Activated CD4-positive, alpha-beta T cell treated with anti-CD3 and anti-CD28 coated beads for 36 hours (primary cell): Measurements from ENCODE around the gene JPH4. TPM values are rescaled to one million over a fixed set of nuclear protein-coding genes. Genes with fewer than 3 reads are reported as not detected.

Experiments used
- ATAC-seq: fragments of 200-7000 bp; cut with Tn5 transposase; one replicate; pipeline ENCODE4 v1.10.0; 2021; ENCODE audit warnings: mild to moderate bottlenecking, moderate library complexity
- CTCF ChIA-PET: fragments of 350-600 bp; sonication (Branson Sonifier 250); formaldehyde crosslinking; loops from one replicate; lab custom pipeline; 2021; ENCODE audit warnings: antibody characterized with exemption; lab: Charles Lee
- POLR2A ChIA-PET: fragments of 350-600 bp; sonication (Branson Sonifier 250); formaldehyde crosslinking; loops from one replicate; lab custom pipeline; 2021; ENCODE audit warnings: antibody characterized with exemption, inconsistent platforms; lab: Charles Lee
- DNase-seq: peaks from one replicate; pipeline ENCODE4 v3.0.0-alpha.2; 2020
- H3K27ac Mint-ChIP-seq: one replicate; pipeline ENCODE4 v1.8.0; 2021; ENCODE audit warnings: mixed read lengths
- H3K27me3 Mint-ChIP-seq: one replicate; pipeline ENCODE4 v1.8.0; 2021; ENCODE audit warnings: mixed read lengths
- H3K36me3 Mint-ChIP-seq: one replicate; pipeline ENCODE4 v1.8.0; 2021; ENCODE audit warnings: low read depth, mixed read lengths
- H3K4me1 Mint-ChIP-seq: one replicate; pipeline ENCODE4 v1.8.0; 2021; ENCODE audit warnings: mixed read lengths
- H3K4me3 Mint-ChIP-seq: one replicate; pipeline ENCODE4 v1.8.0; 2021; ENCODE audit warnings: mild to moderate bottlenecking, moderate library complexity, mixed read lengths
- H3K9me3 Mint-ChIP-seq: one replicate; pipeline ENCODE4 v1.8.0; 2021; ENCODE audit warnings: low read depth, mixed read lengths
- intact Hi-C, 2 experiments: fragments of 100-400 bp; cut with DNase I in 1 of 2; cut with micrococcal nuclease in 1 of 2; formaldehyde crosslinking; loops; one replicate each; pipeline versions ENCODE4 v1.14.2 to v1.15.1; 2022 to 2024; cut with DNase I, micrococcal nuclease
- total RNA-seq, 2 experiments: library from RNA; stranded (reverse); gene quantifications; one replicate each; pipeline ENCODE4 v1.2.3, GENCODE V29; 2021

JPH4 gene
- total RNA-seq, 2 experiments from 2014 or later = not detected

- Mint-ChIP-seq H3K36me3 (peaks cover 24% of the 10 kb centered on the region), H3K9me3 (no peaks in the 10 kb centered on the region), H3K4me1 (peaks cover 36% of the 10 kb centered on the region), H3K4me3 (peak within 1 kb of the TSS; percentile 95), H3K27ac (peak within 1 kb of the TSS; percentile 93), H3K27me3 (no peaks in the 10 kb centered on the region)
- DNase-seq (peak; percentile 96), ATAC-seq (peak; percentile 83)
- intact Hi-C loops = loop anchor here (1.0 to 10.0 kb wide), 8 partner anchors 11 to 886 kb away; partner anchors contain the start of genes NGDN (in 2 of the 2), PABPN1 (in 2 of the 2), ACIN1 (in 1 of the 2) and AP1G2 (in 1 of the 2)
- POLR2A ChIA-PET = interaction anchor here (0.5 to 0.9 kb wide), 6 partner anchors 11 to 484 kb away, joined by 3 to 4 read pairs (median 4); no protein-coding TSS in a partner anchor
- CTCF ChIA-PET = interaction anchor here (0.7 to 8.9 kb wide), 7 partner anchors 11 to 262 kb away, joined by 3 to 150 read pairs (median 4); partner anchors contain the start of gene AP1G2
Observed at GRCh38 chr14:23555882-23556699, 22.5 kb downstream of the JPH4 start, which contains the start of gene THTPA. Gene THTPA, plus strand, starts transcription at chr14:23556271. Its CDS starts 487 bp downstream, at chr14:23556758.

GRCh38 chr14:23555533-23555881, 23.1 kb downstream of the JPH4 start:
- no peak for DNase-seq
- H3K36me3 Mint-ChIP-seq = peaks cover 19% of the 10 kb centered on the region
- no peak for ATAC-seq
- CTCF ChIA-PET = interaction anchor here (0.7 to 8.9 kb wide), 5 partner anchors 12 to 575 kb away, joined by 3 to 150 read pairs (median 4); partner anchors contain the start of genes AP1G2 and FITM1
- POLR2A ChIA-PET = interaction anchor here (0.5 to 0.9 kb wide), 6 partner anchors 11 to 484 kb away, joined by 3 to 4 read pairs (median 4); no protein-coding TSS in a partner anchor
- no peaks in the 10 kb centered on the region for H3K9me3 Mint-ChIP-seq
- intact Hi-C loops = loop anchor here (5.0 to 10.0 kb wide), 4 partner anchors 233 to 887 kb away; partner anchors contain the start of genes ACIN1 (in 1 of the 2), C14orf119 (in 1 of the 2), PABPN1 (in 1 of the 2) and RABGGTA (in 1 of the 2)
- peak overlapping the region; percentile 95 for H3K4me3 Mint-ChIP-seq
- H3K27me3 Mint-ChIP-seq = no peaks in the 10 kb centered on the region
- H3K27ac Mint-ChIP-seq = peak overlapping the region; percentile 93
- H3K4me1 Mint-ChIP-seq = peaks cover 36% of the 10 kb centered on the region

GRCh38 chr14:23551266-23552028, 27.1 kb downstream of the JPH4 start, which contains the start of gene ZFHX2:
Gene ZFHX2, minus strand, starts transcription at chr14:23551765. Its CDS starts 16,440 bp downstream, at chr14:23535325.
- intact Hi-C loops = loop anchor here (1.0 to 10.0 kb wide), 6 partner anchors 16 to 723 kb away; partner anchors contain the start of genes NGDN (in 2 of the 2), AP1G2 (in 1 of the 2), HOMEZ (in 1 of the 2) and PABPN1 (in 1 of the 2)
- Mint-ChIP-seq H3K4me1 (peaks cover 8% of the 10 kb centered on the region), H3K36me3 (no peaks in the 10 kb centered on the region), H3K4me3 (no peak within 1 kb of the TSS), H3K27me3 (no peaks in the 10 kb centered on the region), H3K9me3 (no peaks in the 10 kb centered on the region), H3K27ac (peak within 1 kb of the TSS; percentile 72)
- ATAC-seq (peak; percentile 67), DNase-seq (peak; percentile 89)
- ChIA-PET POLR2A (no interaction called here), CTCF (interaction anchor here (0.5 to 1.5 kb wide), 9 partner anchors 9 to 838 kb away, joined by 3 to 7 read pairs (median 3); partner anchors contain the start of gene NGDN)

GRCh38 chr14:23550812-23551265, 27.8 kb downstream of the JPH4 start:
- no peak overlapping the region for H3K4me3 Mint-ChIP-seq
- no peak for ATAC-seq
- CTCF ChIA-PET = interaction anchor here (1.4 to 1.5 kb wide), 2 partner anchors 9 to 82 kb away, joined by 3 to 7 read pairs; partner anchors contain the start of gene NGDN

GRCh38 chr14:23550131-23550811, 28.3 kb downstream of the JPH4 start:
- peaks cover 6% of the 10 kb centered on the region for H3K4me1 Mint-ChIP-seq
- intact Hi-C loops = loop anchor here in 1 of 2 experiments (10.0 kb wide), 1 partner anchor 725 kb away; the partner anchor contains the start of gene RABGGTA
- POLR2A ChIA-PET = no interaction called here

More at GRCh38 chr14:23550812-23551265, 27.8 kb downstream of the JPH4 start:
- no peak overlapping the region for H3K27ac Mint-ChIP-seq
- peaks cover 8% of the 10 kb centered on the region for H3K4me1 Mint-ChIP-seq
- no peaks in the 10 kb centered on the region for H3K9me3 Mint-ChIP-seq
- DNase-seq = peak; percentile 22
- POLR2A ChIA-PET = no interaction called here
- H3K36me3 Mint-ChIP-seq = no peaks in the 10 kb centered on the region
- intact Hi-C loops = loop anchor here (1.0 to 10.0 kb wide), 6 partner anchors 16 to 724 kb away; partner anchors contain the start of genes NGDN (in 2 of the 2), AP1G2 (in 1 of the 2), HOMEZ (in 1 of the 2) and PABPN1 (in 1 of the 2)
- no peaks in the 10 kb centered on the region for H3K27me3 Mint-ChIP-seq

GRCh38 chr14:23548351-23549318, 30.0 kb downstream of the JPH4 start:
- Mint-ChIP-seq H3K27ac (no peak overlapping the region), H3K9me3 (no peaks in the 10 kb centered on the region), H3K27me3 (no peaks in the 10 kb centered on the region), H3K4me3 (no peak overlapping the region), H3K4me1 (peaks cover 5% of the 10 kb centered on the region), H3K36me3 (no peaks in the 10 kb centered on the region)
- intact Hi-C loops = no loop called here
- ChIA-PET CTCF (interaction anchor here (0.6 to 3.1 kb wide), 8 partner anchors 8 to 454 kb away, joined by 3 to 18 read pairs (median 4); partner anchors contain the start of genes ACIN1 and C14orf119), POLR2A (no interaction called here)
- no peak for DNase-seq
- ATAC-seq = no peak

More at GRCh38 chr14:23550131-23550811, 28.3 kb downstream of the JPH4 start:
- DNase-seq (no peak), ATAC-seq (no peak)
- H3K27ac Mint-ChIP-seq = no peak overlapping the region
- no peaks in the 10 kb centered on the region for H3K36me3 Mint-ChIP-seq
- no peak overlapping the region for H3K4me3 Mint-ChIP-seq
- no peaks in the 10 kb centered on the region for H3K27me3 Mint-ChIP-seq
- CTCF ChIA-PET = interaction anchor here (0.7 to 3.1 kb wide), 5 partner anchors 9 to 172 kb away, joined by 3 to 18 read pairs (median 3); no protein-coding TSS in a partner anchor
- H3K9me3 Mint-ChIP-seq = no peaks in the 10 kb centered on the region

- CTCF ChIA-PET = interaction anchor here (1.0 to 3.1 kb wide), 2 partner anchors 11 to 72 kb away, joined by 4 to 18 read pairs; no protein-coding TSS in a partner anchor
- POLR2A ChIA-PET = no interaction called here
- H3K4me1 Mint-ChIP-seq = peaks cover 4% of the 10 kb centered on the region
- H3K36me3 Mint-ChIP-seq = no peaks in the 10 kb centered on the region
- H3K4me3 Mint-ChIP-seq = no peak overlapping the region
- no peak overlapping the region for H3K27ac Mint-ChIP-seq
- H3K9me3 Mint-ChIP-seq = no peaks in the 10 kb centered on the region
- intact Hi-C loops = no loop called here
- DNase-seq (no peak), ATAC-seq (no peak)
- H3K27me3 Mint-ChIP-seq = no peaks in the 10 kb centered on the region
Observed at GRCh38 chr14:23547924-23548323, 30.7 kb downstream of the JPH4 start.

- Mint-ChIP-seq H3K27me3 (no peaks in the 10 kb centered on the region), H3K27ac (no peak overlapping the region), H3K4me1 (no peaks in the 10 kb centered on the region), H3K36me3 (no peaks in the 10 kb centered on the region), H3K9me3 (no peaks in the 10 kb centered on the region), H3K4me3 (no peak overlapping the region)
- ATAC-seq = no peak
- intact Hi-C loops = no loop called here
- ChIA-PET CTCF (no interaction called here), POLR2A (no interaction called here)
- DNase-seq = no peak
Observed at GRCh38 chr14:23546450-23547035, 32.0 kb downstream of the JPH4 start.

GRCh38 chr14:23545740-23546365, 32.7 kb downstream of the JPH4 start:
- H3K27ac Mint-ChIP-seq = no peak overlapping the region
- ChIA-PET CTCF (interaction anchor here (0.6 kb wide), 1 partner anchor 196 kb away, joined by 3 read pairs; no protein-coding TSS in a partner anchor), POLR2A (no interaction called here)
- no peak for ATAC-seq
- intact Hi-C loops = no loop called here
- H3K4me3 Mint-ChIP-seq = no peak overlapping the region
- DNase-seq = no peak
- H3K27me3 Mint-ChIP-seq = no peaks in the 10 kb centered on the region
- no peaks in the 10 kb centered on the region for H3K4me1 Mint-ChIP-seq
- H3K9me3 Mint-ChIP-seq = no peaks in the 10 kb centered on the region
- no peaks in the 10 kb centered on the region for H3K36me3 Mint-ChIP-seq
